CD1c-positive myeloid dendritic cell (primary cell): ENCODE measurements around the gene OR11H12.
"Not testable (repeated sequence)": the region's sequence is repeated elsewhere in the genome, so short reads cannot be mapped to it uniquely, and the experiment has no call there.

Experiments used
- DNase-seq: peaks from one replicate; pipeline ENCODE4 v3.0.0-alpha.2; 2016; ENCODE audit errors: extremely low spot score

The OR11H12 gene

GRCh38 chr14:18600817-18601216 lies at the start of gene OR11H12:
Gene OR11H12 (plus strand): TSS chr14:18601117. CDS start chr14:18601117, 0 bp downstream.
- DNase-seq: not testable (repeated sequence)

GRCh38 chr14:18582908-18583307 lies 18.0 kb upstream of the OR11H12 start:
- not testable (repeated sequence) for DNase-seq

GRCh38 chr14:18626610-18627213 lies 25.8 kb downstream of the OR11H12 start:
- DNase-seq: not testable (repeated sequence)

GRCh38 chr14:18636066-18636465 lies 35.1 kb downstream of the OR11H12 start:
- not testable (repeated sequence) for DNase-seq

- not testable (repeated sequence) for DNase-seq
These were observed 37.1 kb downstream of the OR11H12 start for GRCh38 chr14:18638032-18638431.

- DNase-seq: not testable (repeated sequence)
These were observed 37.9 kb downstream of the OR11H12 start for GRCh38 chr14:18638785-18639184.

- not testable (repeated sequence) for DNase-seq
These were observed 45.3 kb downstream of the OR11H12 start for GRCh38 chr14:18646075-18646730.
